HepG2 (cell line): ENCODE measurements around the gene TUBB. TPM values are rescaled to one million over a fixed set of nuclear protein-coding genes. Genes with fewer than 3 reads are reported as not detected.

ENCODE experiments used
- ARNT ChIP-seq: fragments of 450-650 bp; IDR thresholded peaks from 2 replicates; pipeline ENCODE4 v1.6.1; 2017
- DRAP1 ChIP-seq: IDR thresholded peaks from 2 replicates; pipeline ENCODE4 v1.6.1; 2016; ENCODE audit warnings: missing genetic modification reagents, missing compliant biosample characterization
- FOXP4 ChIP-seq: sonication (generic); formaldehyde crosslinking; IDR thresholded peaks from 2 replicates; pipeline ENCODE4 v1.4.0; 2020; ENCODE audit warnings: missing genetic modification reagents
- GABPB1 ChIP-seq: IDR thresholded peaks from 2 replicates; pipeline ENCODE4 v1.6.1; 2016; ENCODE audit warnings: mild to moderate bottlenecking, missing genetic modification reagents, moderate library complexity, missing compliant biosample characterization
- GMEB1 ChIP-seq: sonication (generic); formaldehyde crosslinking; IDR thresholded peaks from 2 replicates; pipeline ENCODE4 v1.5.1; 2020; ENCODE audit warnings: missing genetic modification reagents, mild to moderate bottlenecking, borderline replicate concordance
- HNF1B ChIP-seq: sonication (generic); formaldehyde crosslinking; IDR thresholded peaks from 2 replicates; pipeline ENCODE4 v1.5.1; 2020; ENCODE audit warnings: mild to moderate bottlenecking, moderate library complexity, missing genetic modification reagents
- PLRG1 ChIP-seq: fragments of 450-650 bp; conservative IDR thresholded peaks from 2 replicates; pipeline ENCODE4 v1.6.1; 2016
- SKI ChIP-seq: fragments of 450-650 bp; IDR thresholded peaks from one replicate; pipeline ENCODE4 v1.6.1; 2018; ENCODE audit warnings: mild to moderate bottlenecking; ENCODE audit not compliant: partially characterized antibody
- STAT6 ChIP-seq: sonication (generic); formaldehyde crosslinking; IDR thresholded peaks from 2 replicates; pipeline ENCODE4 v1.4.0; 2020; ENCODE audit warnings: missing genetic modification reagents, mild to moderate bottlenecking, borderline replicate concordance
- TARDBP ChIP-seq: sonication (generic); formaldehyde crosslinking; IDR thresholded peaks from 2 replicates; pipeline ENCODE4 v1.8.0; 2022; ENCODE audit warnings: mild to moderate bottlenecking, missing genetic modification reagents
- ZNF12 ChIP-seq: sonication (generic); formaldehyde crosslinking; IDR thresholded peaks from 2 replicates; pipeline ENCODE4 v1.5.0; 2020; ENCODE audit warnings: missing genetic modification reagents
- ZNF430 ChIP-seq: sonication (generic); formaldehyde crosslinking; IDR thresholded peaks from 2 replicates; pipeline ENCODE4 v1.9.0; 2021; ENCODE audit warnings: mild to moderate bottlenecking, missing genetic modification reagents
- ZNF432 ChIP-seq: sonication (generic); formaldehyde crosslinking; IDR thresholded peaks from 2 replicates; pipeline ENCODE4 v1.5.0; 2020; ENCODE audit warnings: missing genetic modification reagents, mild to moderate bottlenecking, borderline replicate concordance
- ZNF558 ChIP-seq: sonication (generic); formaldehyde crosslinking; IDR thresholded peaks from 2 replicates; pipeline ENCODE4 v1.9.0; 2022; ENCODE audit warnings: mild to moderate bottlenecking, missing genetic modification reagents, borderline replicate concordance
- ZNF790 ChIP-seq: sonication (generic); formaldehyde crosslinking; IDR thresholded peaks from 2 replicates; pipeline ENCODE4 v1.8.0; 2022; ENCODE audit warnings: missing genetic modification reagents, mild to moderate bottlenecking, borderline replicate concordance
- ZNF83 ChIP-seq: sonication (generic); formaldehyde crosslinking; IDR thresholded peaks from 2 replicates; pipeline ENCODE4 v1.4.0; 2020; ENCODE audit warnings: missing genetic modification reagents, mild to moderate bottlenecking, borderline replicate concordance
- ZNF883 ChIP-seq: sonication (generic); formaldehyde crosslinking; IDR thresholded peaks from 2 replicates; pipeline ENCODE4 v1.5.1; 2020; ENCODE audit warnings: mild to moderate bottlenecking, missing genetic modification reagents; ENCODE audit errors: not compliant biosample characterization
- polyA plus RNA-seq, 8 experiments: library from polyadenylated mRNA; depleted of rRNA in 3 of 8; stranded (reverse) in 7 of 8; unstranded in 1 of 8; fragments of >200 nt; fragmentation: Illumina TruSeq in 4 of 8; extraction: Trizol in 4 of 8; gene quantifications; 2 replicates each; pipeline versions ENCODE4 v1.2.1 to v1.2.3, GENCODE V29; 2011 to 2016; ENCODE audit warnings: low read depth in 4 of 8, missing spikeins in 1 of 8, mixed read lengths in 1 of 8; ENCODE audit not compliant: insufficient read depth in 1 of 8
- total RNA-seq, 5 experiments: library from RNA; depleted of rRNA; stranded (reverse); fragments of >200 nt; fragmentation: Illumina TruSeq; extraction: Trizol; gene quantifications; 2 replicates each; pipeline ENCODE4 v1.2.3, GENCODE V29; 2016; ENCODE audit warnings: low read depth in 1 of 5
- TF ChIP-seq, protein P1 (sequence below): sonication (generic); formaldehyde crosslinking; IDR thresholded peaks from 2 replicates; pipeline ENCODE4 v1.4.0; 2020; ENCODE audit warnings: missing genetic modification reagents

The TUBB gene
- total and polyA plus RNA-seq, 2 of the 13 experiments (the other 11 are each of a cell fraction or from before 2014, with no cell fraction given), result 911 to 1,163 TPM

DNA sequence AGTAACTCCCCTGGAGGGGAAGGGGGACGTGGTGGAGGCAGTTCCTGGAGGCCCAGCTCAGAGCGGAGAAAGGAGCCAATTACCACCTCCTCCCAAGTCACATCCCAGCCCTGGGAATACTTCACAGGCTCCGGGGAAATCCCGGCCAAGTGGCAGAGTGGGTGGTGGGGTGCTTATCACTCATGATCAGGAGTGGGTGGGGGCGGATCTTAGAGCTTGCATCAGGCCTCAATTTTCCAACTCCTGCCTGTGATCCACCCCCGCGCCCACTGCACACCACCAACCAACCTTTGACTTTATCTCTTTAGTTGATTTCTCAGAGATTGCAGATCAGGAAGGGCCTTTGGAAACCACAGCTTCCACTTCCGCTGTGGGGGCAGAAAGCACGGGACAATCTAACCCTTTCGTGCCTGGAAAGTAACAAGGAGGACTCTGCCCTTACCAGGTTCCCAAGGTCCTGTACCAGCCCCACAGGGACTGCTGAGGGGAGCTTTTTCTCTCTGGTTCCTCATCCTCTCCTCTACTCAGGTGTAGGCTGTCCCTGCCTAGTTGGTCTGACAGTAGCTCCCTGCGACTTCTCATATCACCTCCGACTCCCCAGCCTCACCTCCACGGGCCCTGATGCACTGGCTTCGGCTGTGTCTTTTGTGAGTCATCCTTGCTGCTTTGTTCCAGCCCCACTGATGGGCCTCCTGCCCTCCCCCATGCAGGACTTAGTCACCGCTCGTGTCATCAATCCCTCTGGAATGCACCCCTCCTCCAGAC is 49.1 kb downstream of the TUBB start (continued):
- TF ChIP-seq, protein P1, sequence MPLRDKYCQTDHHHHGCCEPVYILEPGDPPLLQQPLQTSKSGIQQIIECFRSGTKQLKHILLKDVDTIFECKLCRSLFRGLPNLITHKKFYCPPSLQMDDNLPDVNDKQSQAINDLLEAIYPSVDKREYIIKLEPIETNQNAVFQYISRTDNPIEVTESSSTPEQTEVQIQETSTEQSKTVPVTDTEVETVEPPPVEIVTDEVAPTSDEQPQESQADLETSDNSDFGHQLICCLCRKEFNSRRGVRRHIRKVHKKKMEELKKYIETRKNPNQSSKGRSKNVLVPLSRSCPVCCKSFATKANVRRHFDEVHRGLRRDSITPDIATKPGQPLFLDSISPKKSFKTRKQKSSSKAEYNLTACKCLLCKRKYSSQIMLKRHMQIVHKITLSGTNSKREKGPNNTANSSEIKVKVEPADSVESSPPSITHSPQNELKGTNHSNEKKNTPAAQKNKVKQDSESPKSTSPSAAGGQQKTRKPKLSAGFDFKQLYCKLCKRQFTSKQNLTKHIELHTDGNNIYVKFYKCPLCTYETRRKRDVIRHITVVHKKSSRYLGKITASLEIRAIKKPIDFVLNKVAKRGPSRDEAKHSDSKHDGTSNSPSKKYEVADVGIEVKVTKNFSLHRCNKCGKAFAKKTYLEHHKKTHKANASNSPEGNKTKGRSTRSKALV, result no peak; the same call in 1 of the 2 replicates
- no peak for TF ChIP-seq PLRG1
- TF ChIP-seq HNF1B (CRISPR knock-in tag), result peak; percentile 77
- peak; percentile 89 for TF ChIP-seq DRAP1 (CRISPR knock-in tag)
- peak; percentile 52; the same call in 1 of the 2 replicates for TF ChIP-seq ZNF558 (CRISPR knock-in tag)
- peak; percentile 73 for TF ChIP-seq GABPB1 (CRISPR knock-in tag)
- TF ChIP-seq FOXP4 (CRISPR knock-in tag), result peak; percentile 86
- TF ChIP-seq ZNF12, result peak; percentile 41; the same call in 1 of the 2 replicates
- no peak for TF ChIP-seq ZNF883 (CRISPR knock-in tag)
- peak; percentile 45 for TF ChIP-seq SKI
- peak; percentile 56; the same call in 1 of the 2 replicates for TF ChIP-seq GMEB1 (CRISPR knock-in tag)
- TF ChIP-seq STAT6 (CRISPR knock-in tag), result no peak
- TF ChIP-seq ZNF83 (CRISPR knock-in tag), result no peak
- peak; percentile 94 for TF ChIP-seq ZNF430 (CRISPR knock-in tag)
- no peak for TF ChIP-seq ARNT
- TF ChIP-seq ZNF790, result 0 out of 2 replicates have a peak, but pooled peaks have one; percentile 88
- TF ChIP-seq TARDBP (CRISPR knock-in tag), result peak; percentile 67
- no peak for TF ChIP-seq ZNF432 (CRISPR knock-in tag)
